Fibroblast of the aortic adventitia (primary cell): ENCODE data around the gene STK17A. TPM values are rescaled to one million over a fixed set of nuclear protein-coding genes. Genes with fewer than 3 reads are reported as not detected.
A peak's percentile ranks its signal among the peaks of the same experiment; 100 is the strongest.

ENCODE experiments used
- DNase-seq: peaks from one replicate; pipeline ENCODE4 v3.0.0-alpha.2; 2010; ENCODE audit warnings: low read depth
- H3K4me3 ChIP-seq: 2 replicates; pipeline ENCODE4 v1.5.1; 2011; ENCODE audit warnings: low read depth, mild to moderate bottlenecking, control low read depth, low read length, moderate library complexity
- total RNA-seq: library from RNA; depleted of rRNA; stranded (reverse); fragments of >200 nt; gene quantifications from 2 replicates; pipeline ENCODE4 v1.2.3, GENCODE V29; 2012; ENCODE audit warnings: low replicate concordance
- TF ChIP-seq, protein P1 (sequence below): IDR thresholded peaks from 2 replicates; pipeline ENCODE4 v1.5.1; 2011; ENCODE audit warnings: mild to moderate bottlenecking, low read length, control low read depth, inconsistent platforms; ENCODE audit not compliant: insufficient read depth

Gene STK17A
- total RNA-seq, 1 donor, result 96.8 TPM

GRCh38 chr7:43538404-43538771 is 44.5 kb upstream of the STK17A start:
- DNase-seq, result no peak

DNA sequence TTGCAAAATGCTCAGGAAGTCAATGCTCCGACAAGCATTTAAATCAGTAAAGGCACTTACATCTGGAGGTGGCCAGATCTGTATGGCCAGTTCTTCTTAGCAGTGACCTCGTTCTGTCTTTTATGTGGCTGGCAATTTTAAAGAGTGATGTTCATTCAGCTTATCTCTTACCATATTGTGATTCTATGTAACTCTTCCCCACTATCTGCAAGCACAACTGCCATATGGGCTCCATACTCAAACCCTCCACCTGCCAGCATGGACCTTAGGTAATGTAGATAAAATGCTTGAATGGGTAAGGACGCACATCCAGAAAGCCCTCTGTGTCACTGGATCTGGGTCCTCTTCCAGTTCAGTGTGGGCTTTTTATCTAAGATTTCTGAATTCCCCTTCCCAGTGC is 42.4 kb upstream of the STK17A start:
- TF ChIP-seq, protein P1, sequence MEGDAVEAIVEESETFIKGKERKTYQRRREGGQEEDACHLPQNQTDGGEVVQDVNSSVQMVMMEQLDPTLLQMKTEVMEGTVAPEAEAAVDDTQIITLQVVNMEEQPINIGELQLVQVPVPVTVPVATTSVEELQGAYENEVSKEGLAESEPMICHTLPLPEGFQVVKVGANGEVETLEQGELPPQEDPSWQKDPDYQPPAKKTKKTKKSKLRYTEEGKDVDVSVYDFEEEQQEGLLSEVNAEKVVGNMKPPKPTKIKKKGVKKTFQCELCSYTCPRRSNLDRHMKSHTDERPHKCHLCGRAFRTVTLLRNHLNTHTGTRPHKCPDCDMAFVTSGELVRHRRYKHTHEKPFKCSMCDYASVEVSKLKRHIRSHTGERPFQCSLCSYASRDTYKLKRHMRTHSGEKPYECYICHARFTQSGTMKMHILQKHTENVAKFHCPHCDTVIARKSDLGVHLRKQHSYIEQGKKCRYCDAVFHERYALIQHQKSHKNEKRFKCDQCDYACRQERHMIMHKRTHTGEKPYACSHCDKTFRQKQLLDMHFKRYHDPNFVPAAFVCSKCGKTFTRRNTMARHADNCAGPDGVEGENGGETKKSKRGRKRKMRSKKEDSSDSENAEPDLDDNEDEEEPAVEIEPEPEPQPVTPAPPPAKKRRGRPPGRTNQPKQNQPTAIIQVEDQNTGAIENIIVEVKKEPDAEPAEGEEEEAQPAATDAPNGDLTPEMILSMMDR, result no peak

More at GRCh38 chr7:43538404-43538771, 44.5 kb upstream of the STK17A start:
- H3K4me3 ChIP-seq, result no peak overlapping the region
- TF ChIP-seq, protein P1, result no peak

DNA sequence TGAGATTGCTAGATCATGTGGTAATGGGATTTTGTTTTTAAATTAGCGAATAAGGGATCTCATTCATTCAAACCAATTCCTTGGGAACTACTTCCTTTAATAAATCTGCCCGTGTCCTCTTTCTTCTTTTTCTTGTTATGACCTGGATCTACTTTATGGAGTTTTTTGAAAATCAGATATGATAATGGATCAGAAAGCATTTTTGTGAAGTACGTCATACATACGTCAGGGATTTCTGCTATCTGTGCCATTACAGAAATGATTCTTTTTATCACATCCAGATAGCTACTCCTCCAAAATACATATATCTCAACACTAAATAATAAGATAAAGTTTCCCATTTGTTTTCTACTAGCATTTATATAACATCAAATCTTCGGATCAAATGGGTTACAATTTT is 40.2 kb upstream of the STK17A start:
- DNase-seq, result no peak
- TF ChIP-seq, protein P1, result no peak
- no peak overlapping the region for H3K4me3 ChIP-seq

More for the DNA sequence above, 42.4 kb upstream of the STK17A start:
- DNase-seq, result no peak
- H3K4me3 ChIP-seq, result no peak overlapping the region

- H3K4me3 ChIP-seq, result no peak overlapping the region
- no peak for DNase-seq
- TF ChIP-seq, protein P1, result no peak
Observed at GRCh38 chr7:43546231-43546630, 36.7 kb upstream of the STK17A start.

DNA sequence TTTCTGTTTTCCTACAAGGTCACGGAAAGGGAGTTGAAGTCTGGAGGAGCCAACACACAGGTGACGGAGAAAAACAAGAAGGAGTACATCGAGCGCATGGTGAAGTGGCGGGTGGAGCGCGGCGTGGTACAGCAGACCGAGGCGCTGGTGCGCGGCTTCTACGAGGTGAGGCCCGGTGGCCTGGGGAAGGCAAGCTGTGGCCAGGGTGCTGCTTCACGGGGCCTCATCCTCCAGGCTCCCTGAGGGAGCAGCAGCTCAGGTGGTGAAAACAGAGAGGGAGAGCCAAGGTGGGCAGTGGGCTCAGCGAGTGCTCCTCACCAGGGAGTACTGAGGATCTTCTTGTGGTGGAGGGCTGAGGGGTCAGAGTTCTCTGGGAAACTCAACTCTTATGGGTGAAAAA is 32.5 kb upstream of the STK17A start:
- H3K4me3 ChIP-seq, result no peak overlapping the region
- no peak for DNase-seq
- TF ChIP-seq, protein P1, result no peak

- DNase-seq, result no peak
- TF ChIP-seq, protein P1, result no peak
- H3K4me3 ChIP-seq, result no peak overlapping the region
Observed at GRCh38 chr7:43552122-43552521, 30.8 kb upstream of the STK17A start.

DNA sequence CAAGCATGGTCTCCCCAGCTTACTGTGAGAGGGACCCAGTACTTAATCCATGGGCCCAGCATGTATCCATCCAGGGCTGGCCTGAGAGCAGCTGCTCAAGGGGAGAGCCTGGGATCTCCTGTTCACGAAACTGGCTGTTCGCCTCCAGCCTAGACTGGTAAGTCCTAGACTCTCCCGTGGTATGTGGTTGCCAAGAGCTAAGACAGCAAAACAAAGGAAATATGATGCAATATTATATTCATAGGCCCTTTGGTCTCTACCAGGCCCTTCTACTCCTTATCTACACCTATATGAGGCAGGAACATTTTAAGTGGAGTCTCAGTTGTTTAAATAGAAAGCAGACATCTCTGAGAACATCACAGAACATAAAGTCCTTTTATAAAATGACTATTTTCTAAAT is 28.9 kb upstream of the STK17A start:
- DNase-seq, result peak; percentile 68
- TF ChIP-seq, protein P1, result no peak
- no peak overlapping the region for H3K4me3 ChIP-seq
